GM10248 (cell line): ENCODE measurements around the gene HELZ.

Source experiments
- CTCF ChIA-PET: fragments of 300-600 bp; sonication (Branson Sonifier 250); formaldehyde crosslinking; extraction: SDS; loops from one replicate; lab custom pipeline; 2021; ENCODE audit warnings: antibody characterized with exemption; lab: Yijun Ruan, JAX
- POLR2A ChIA-PET: fragments of 350-650 bp; sonication (Branson Sonifier 250); formaldehyde crosslinking; extraction: SDS; loops from one replicate; lab custom pipeline; 2020; ENCODE audit warnings: antibody characterized with exemption; lab: Yijun Ruan, JAX
- DNase-seq: peaks from one replicate; pipeline ENCODE4 v3.0.0; 2012; ENCODE audit errors: extremely low spot score
- TF ChIP-seq, protein P1 (sequence below): IDR thresholded peaks from 2 replicates; pipeline ENCODE4 v1.5.1; 2012; ENCODE audit warnings: mild to moderate bottlenecking, low read depth; ENCODE audit errors: extremely low read depth, missing control alignments, control extremely low read depth

The HELZ gene

DNA sequence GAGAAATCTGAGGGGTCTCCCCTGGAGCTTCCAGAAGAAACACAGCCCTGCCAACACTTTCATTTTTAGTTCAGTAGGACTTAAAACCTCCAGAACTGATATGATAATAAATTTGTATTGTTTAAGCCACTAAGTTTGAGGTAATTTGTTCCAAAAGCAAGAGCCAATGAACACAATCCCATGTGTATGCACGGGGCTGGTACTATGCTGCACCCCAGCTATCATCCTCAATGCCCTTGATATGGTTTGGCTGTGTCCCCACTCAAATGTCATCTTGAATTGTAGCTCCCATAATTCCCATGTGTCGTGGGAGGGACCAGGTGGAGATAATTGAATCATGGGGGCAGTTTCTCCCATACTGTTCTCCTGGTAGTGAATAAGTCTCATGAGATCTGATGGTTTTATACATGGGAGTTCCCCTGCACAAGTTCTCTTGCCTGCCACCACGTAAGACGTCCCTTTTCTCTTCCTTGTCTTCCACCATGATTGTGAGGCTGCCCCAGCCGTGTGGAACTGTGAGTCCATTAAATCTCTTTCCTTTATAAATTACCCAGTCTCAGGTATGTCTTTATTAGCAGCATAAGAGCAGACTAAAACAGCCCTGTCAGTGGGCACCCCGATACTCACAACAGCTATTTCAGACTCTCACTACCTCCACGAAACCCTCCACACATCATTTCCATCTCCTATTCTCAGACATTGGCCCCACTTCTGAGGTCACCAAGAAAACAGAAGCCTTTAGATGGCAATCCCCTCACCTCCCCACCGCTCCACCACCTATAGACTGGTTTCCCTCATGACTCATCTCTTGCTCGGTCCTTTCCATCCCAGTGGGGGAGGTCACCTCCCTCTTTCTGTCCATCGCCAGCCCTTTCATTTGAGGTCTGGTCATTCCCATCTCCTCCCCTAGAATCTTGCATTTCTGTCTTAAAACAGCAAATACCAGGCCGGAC is 209.6 kb downstream of the HELZ start:
- CTCF ChIA-PET = interaction anchor here (1.3 to 2.2 kb wide), 3 partner anchors 11 to 46 kb away, joined by 3 to 9 read pairs (median 4); no protein-coding TSS in a partner anchor
- DNase-seq = peak; percentile 73
- POLR2A ChIA-PET = no interaction called here
- TF ChIP-seq, protein P1, sequence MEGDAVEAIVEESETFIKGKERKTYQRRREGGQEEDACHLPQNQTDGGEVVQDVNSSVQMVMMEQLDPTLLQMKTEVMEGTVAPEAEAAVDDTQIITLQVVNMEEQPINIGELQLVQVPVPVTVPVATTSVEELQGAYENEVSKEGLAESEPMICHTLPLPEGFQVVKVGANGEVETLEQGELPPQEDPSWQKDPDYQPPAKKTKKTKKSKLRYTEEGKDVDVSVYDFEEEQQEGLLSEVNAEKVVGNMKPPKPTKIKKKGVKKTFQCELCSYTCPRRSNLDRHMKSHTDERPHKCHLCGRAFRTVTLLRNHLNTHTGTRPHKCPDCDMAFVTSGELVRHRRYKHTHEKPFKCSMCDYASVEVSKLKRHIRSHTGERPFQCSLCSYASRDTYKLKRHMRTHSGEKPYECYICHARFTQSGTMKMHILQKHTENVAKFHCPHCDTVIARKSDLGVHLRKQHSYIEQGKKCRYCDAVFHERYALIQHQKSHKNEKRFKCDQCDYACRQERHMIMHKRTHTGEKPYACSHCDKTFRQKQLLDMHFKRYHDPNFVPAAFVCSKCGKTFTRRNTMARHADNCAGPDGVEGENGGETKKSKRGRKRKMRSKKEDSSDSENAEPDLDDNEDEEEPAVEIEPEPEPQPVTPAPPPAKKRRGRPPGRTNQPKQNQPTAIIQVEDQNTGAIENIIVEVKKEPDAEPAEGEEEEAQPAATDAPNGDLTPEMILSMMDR = no peak

DNA sequence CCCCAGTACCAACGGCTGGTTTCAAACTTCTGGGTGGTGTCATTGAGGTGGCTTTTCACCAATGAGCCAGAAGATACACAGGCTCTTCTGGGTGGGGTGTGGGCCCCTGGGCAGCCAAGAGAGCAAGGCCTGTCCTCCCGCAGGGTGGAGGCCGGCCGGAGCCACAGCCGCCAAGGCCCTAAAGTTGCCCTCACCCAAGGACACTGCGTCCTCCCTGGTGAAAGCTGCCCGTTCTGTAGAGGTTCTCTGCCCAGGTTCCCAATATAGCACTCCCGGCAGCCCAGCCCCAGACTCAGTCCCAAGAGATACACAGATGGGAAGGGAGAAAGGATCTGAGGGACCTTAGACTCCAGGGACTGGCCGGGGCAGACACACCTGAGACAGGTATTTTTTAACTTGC is 211.4 kb downstream of the HELZ start:
- TF ChIP-seq, protein P1 = no peak
- CTCF ChIA-PET = no interaction called here
- POLR2A ChIA-PET = no interaction called here
- DNase-seq = no peak

DNA sequence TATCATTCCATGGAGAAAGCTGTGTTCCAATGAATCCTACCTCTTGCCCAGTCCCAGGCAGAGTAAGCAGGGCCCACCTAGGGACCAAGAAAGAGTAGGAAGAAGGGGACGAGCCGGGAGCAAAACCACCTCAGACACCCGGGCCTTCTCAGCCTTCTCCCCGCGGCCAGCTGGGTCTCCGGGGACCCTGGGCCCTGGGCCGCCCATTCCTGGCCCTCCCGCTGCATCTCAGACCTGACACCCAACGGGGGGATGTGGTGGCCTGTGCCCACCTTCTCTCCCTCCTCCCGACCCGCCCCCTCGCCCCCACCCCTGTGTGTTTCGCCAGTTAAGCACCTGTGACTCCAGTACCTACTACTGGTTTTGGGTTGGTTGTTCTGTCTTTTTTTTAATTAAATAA is 212.0 kb downstream of the HELZ start:
- no peak for DNase-seq
- POLR2A ChIA-PET = no interaction called here
- TF ChIP-seq, protein P1 = no peak
- CTCF ChIA-PET = no interaction called here

DNA sequence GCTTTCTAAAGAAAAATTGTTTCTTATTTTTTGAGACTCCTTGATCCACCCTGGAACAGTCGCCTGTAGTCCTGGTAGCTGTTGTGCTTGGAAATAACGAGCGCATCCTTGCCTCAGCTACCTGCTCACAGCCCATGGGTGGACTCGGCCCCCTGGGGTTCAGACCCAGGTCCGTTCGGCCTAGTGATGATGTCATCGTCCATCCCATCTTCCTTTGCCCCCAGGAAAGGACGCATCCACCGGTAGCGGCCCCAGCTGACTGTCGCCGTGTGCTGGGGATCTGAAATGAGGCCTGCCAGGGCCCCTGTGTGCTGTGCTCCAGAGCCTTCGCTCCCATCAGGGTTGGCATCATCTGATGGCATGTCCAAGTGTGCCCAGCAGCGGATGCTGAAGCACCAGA is 212.6 kb downstream of the HELZ start:
- POLR2A ChIA-PET = no interaction called here
- CTCF ChIA-PET = no interaction called here
- no peak for DNase-seq
- TF ChIP-seq, protein P1 = no peak

DNA sequence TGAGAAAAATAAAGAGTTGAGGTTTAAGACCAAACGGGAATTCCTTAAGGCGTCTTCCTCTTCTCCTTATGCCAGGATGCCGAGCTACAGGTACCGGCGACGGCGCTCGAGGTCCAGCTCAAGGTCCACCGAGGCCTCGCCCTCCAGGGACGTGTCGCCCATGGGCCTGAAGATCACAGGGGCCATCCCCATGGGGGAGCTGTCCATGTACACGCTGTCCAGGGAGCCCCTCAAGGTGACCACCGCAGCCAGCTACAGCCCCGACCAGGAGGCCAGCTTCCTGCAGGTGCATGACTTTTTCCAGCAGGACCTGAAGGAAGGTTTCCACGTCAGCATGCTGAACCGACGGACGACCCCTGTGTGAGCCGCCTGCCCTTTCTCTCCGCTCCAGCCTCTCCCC is 214.4 kb downstream of the HELZ start:
- ChIA-PET CTCF (no interaction called here), POLR2A (no interaction called here)
- DNase-seq = no peak
- TF ChIP-seq, protein P1 = no peak

DNA sequence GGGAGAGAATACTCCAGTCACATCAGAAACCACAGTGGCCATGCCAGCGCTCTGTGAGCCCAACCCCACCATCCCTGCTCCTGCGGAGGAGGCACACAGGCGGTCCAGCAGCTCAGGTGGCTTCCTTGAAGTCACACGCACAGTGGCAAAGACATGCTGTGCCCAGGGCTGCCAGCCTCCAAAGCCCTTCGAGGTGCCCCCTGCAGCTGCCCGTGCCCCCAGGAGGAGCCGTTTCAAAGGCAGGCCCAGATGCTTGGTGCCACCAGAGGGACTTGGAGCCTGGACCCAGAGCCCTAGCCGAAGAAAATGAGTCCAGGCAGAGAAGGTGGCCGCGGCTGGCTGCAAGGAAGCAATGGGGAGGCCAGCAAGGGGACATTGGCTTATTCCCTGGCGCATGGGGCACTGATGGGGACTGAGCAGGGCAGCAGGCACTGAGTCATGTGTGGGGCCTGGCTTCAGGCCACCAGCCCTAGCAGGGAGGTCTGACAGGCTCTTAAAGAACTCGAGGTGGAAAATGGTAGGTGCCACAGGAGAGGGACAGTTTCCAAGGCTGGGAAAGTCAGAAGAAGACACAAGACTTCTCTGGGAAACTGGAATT is 217.9 kb downstream of the HELZ start:
- no peak for DNase-seq
- TF ChIP-seq, protein P1 = no peak
- ChIA-PET CTCF (no interaction called here), POLR2A (no interaction called here)
